Stimulated activated CD4-positive, alpha-beta T cell treated with anti-CD3 and anti-CD28 coated beads, Interleukin-1b, Interleukin-23, amount 100 ng/mL, for 24 hours (primary cell): ENCODE measurements around the gene KCND2.

Experiments
- DNase-seq, 4 experiments: peaks; one replicate each; pipeline ENCODE4 v3.0.0-alpha.2; 2020; ENCODE audit warnings: low read depth in 4 of 4, low spot score in 1 of 4

Gene KCND2

GRCh38 chr7:120405652-120406051 lies 132.7 kb downstream of the KCND2 start:
- DNase-seq, result no peak

DNA sequence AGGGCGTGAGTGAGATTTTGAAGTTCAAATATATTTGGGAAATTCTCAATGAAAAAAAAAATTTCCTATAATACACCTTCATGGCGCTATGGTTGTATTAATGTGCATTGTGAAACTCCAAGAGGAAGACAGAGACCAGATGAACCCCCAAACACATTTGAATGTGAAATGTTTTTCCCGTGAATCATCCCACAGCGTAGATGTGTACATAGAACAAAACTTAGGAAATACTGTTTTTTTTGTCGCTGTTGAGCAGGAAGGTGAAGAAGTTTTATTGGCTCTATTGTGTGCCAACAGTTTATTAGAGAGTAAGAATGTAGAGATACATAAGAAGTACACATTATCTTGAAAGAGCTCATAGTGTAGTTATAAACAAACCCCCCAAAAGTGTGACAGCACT lies 134.0 kb downstream of the KCND2 start:
- no peak for DNase-seq

- DNase-seq, result no peak
Measured at GRCh38 chr7:120412139-120413050, 139.4 kb downstream of the KCND2 start.

- no peak for DNase-seq
Measured at GRCh38 chr7:120413164-120413563, 140.2 kb downstream of the KCND2 start.

GRCh38 chr7:120417244-120417979 lies 144.4 kb downstream of the KCND2 start:
- DNase-seq, result no peak

DNA sequence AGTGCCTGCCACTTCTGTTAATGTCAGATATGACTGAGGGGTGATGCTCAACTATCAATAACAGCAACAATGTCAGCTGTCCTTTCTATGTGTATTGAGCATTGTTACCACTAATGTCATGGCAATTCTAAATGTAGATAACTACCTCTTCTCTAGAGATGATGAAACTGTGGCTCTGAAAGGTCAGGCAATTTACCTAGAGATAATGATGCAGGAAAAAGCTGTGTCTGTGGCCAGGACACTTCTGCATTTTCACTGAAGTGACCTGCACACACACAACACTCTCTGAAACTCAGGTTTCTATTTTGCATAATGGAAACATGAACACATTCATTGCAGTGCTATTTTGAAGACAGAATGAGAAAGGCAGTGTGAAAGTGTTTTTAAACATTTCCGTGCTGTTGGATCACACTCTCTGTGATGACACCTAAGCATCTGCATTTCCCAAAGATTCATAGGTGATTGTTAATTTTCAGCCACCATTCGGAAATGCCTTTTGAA lies 148.2 kb downstream of the KCND2 start:
- no peak for DNase-seq

GRCh38 chr7:120431016-120431415 lies 158.0 kb downstream of the KCND2 start:
- DNase-seq, result no peak

DNA sequence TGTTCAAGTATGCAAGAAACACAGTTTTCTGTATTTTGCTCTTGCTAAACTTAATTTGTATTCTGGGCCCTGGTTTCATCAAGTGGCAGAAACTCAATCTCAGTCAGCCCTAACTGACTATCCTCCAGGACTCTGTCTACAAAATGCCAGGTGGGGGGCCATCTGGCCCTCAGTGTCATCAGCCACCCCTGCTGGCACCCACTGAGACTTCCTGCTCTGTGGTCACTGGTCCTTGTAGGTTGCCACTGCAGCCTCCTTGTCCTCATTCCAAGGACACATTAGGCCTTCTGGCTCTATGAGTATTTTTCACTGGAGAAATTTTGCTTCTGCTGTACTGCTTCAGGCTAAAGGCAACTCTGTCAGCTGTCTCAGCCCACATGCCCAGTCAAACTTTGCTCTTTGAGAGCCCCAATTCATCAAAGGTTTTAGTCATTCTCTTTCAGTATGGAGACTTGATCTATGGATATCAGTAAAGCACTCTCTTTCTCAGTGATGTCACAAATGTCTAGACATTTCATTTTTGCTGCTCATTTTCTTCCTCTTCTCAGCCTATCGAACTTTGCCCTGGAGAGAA lies 163.6 kb downstream of the KCND2 start:
- DNase-seq, result no peak

- no peak for DNase-seq
Measured at GRCh38 chr7:120441850-120442249, 168.9 kb downstream of the KCND2 start.

- DNase-seq, result no peak
Measured at GRCh38 chr7:120442838-120443237, 169.9 kb downstream of the KCND2 start.

- no peak for DNase-seq
Measured at GRCh38 chr7:120444650-120445049, 171.7 kb downstream of the KCND2 start.

- DNase-seq, result no peak
Measured at GRCh38 chr7:120445276-120445675, 172.3 kb downstream of the KCND2 start.

DNA sequence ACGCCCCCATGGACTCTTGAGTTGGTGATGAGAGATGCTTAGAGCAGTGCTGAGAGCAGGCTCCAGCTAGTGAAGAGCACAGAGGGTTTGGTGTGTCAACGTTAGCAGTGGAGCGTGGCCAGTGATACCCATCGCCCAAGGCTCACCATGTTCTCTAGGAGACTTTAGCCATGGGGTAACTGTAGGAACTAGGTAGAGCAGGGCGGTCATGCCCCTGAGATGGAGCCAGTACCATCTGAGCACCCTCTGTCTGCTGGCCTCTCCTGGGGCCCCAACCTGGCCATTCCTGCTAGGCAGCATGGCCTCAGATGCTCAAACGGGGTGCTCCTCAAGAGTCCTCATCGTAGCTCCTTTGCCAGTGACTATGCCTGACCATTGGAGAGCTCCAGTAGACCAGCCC lies 179.7 kb downstream of the KCND2 start:
- no peak for DNase-seq

GRCh38 chr7:120456699-120457098 lies 183.7 kb downstream of the KCND2 start:
- DNase-seq, result no peak

DNA sequence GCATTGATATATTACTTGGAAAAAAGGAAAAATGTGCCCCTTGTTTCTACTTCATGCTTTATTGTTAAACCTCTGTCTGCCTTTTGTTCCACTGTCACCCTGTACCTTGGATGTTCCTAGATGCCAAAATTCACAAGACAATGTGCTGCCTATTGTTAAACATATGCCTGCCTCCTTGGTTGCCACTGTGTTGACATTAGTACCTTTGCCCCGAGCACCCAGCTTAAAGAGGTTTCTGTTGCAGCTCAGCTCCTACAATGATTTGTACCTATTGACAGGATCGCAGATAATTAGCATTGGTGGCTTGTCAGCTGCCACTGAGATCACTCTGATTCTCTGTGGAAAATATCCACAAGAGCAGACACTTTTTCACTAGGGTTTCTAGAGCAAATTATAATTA lies 188.0 kb downstream of the KCND2 start:
- DNase-seq, result no peak

DNA sequence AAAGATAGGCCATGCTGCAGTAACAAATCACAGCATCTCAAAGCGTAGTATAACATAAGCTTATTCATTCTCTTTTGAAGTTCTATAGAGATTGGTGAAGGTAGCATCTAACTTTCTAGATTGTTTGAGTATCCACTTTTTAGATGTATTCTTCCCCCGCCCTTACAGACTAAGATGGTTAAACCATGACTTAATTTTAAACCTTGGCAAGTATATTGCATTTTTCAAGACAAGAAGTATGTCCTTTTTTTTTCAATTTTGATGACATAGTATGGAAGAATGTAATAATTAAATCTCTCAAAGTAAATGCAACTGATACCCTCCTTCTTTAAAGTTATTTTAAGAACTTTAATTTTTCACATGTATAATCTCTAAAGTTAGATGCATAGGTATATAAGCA lies 190.0 kb downstream of the KCND2 start:
- no peak for DNase-seq

DNA sequence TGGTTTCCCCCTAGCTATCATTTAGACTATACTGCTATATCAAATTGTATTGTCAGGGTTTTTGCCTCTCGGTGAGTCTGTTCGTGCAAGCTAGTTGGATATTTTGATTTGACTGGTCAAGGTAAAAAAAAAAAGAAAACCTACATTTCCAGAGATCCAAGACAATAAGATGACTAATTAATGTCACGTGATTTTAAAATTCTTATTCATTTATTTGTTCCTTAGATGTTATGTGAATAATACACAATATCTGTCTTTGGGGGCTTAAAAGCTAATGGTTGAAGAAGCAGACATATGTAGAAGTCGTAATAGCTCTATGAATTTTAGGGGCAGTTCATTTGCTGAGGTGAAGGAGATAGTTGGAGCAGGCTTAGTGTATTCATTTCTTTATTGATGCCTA lies 191.1 kb downstream of the KCND2 start:
- DNase-seq, result no peak

- DNase-seq, result no peak
Measured at GRCh38 chr7:120467676-120468075, 194.7 kb downstream of the KCND2 start.

- no peak for DNase-seq
Measured at GRCh38 chr7:120468611-120469010, 195.6 kb downstream of the KCND2 start.

- no peak for DNase-seq
Measured at GRCh38 chr7:120472892-120473291, 199.9 kb downstream of the KCND2 start.

GRCh38 chr7:120473352-120473751 lies 200.4 kb downstream of the KCND2 start:
- DNase-seq, result no peak

GRCh38 chr7:120475994-120476393 lies 203.0 kb downstream of the KCND2 start:
- no peak for DNase-seq
